HG03025 (cell line): ENCODE measurements around the gene PLCD1.
A peak's percentile ranks its signal among the peaks of the same experiment; 100 is the strongest.

Source experiments
- ATAC-seq: cut with Tn5 transposase; IDR thresholded peaks from one replicate; pipeline ENCODE4 v1.9.1; 2021; ENCODE audit warnings: mild to moderate bottlenecking, moderate library complexity; ENCODE audit not compliant: unreplicated experiment, low FRiP score

PLCD1 gene

GRCh38 chr3:37968813-37969595 lies 60.4 kb downstream of the PLCD1 start:
- no peak for ATAC-seq

- ATAC-seq, result no peak
These were observed 61.2 kb downstream of the PLCD1 start for GRCh38 chr3:37968199-37968598.

- peak; percentile 55 for ATAC-seq
These were observed 62.1 kb downstream of the PLCD1 start for GRCh38 chr3:37967260-37967881.

GRCh38 chr3:37964716-37965115 lies 64.7 kb downstream of the PLCD1 start:
- no peak for ATAC-seq

- ATAC-seq, result no peak
These were observed 65.3 kb downstream of the PLCD1 start for GRCh38 chr3:37964146-37964545.

GRCh38 chr3:37963635-37964034 lies 65.8 kb downstream of the PLCD1 start:
- ATAC-seq, result no peak

GRCh38 chr3:37963016-37963415 lies 66.4 kb downstream of the PLCD1 start:
- no peak for ATAC-seq

- no peak for ATAC-seq
These were observed 67.6 kb downstream of the PLCD1 start for GRCh38 chr3:37961622-37962431.

- no peak for ATAC-seq
These were observed 71.9 kb downstream of the PLCD1 start for GRCh38 chr3:37957539-37957936.
